ENCODE measurements around the gene TSPAN7.

The TSPAN7 gene, protein sequence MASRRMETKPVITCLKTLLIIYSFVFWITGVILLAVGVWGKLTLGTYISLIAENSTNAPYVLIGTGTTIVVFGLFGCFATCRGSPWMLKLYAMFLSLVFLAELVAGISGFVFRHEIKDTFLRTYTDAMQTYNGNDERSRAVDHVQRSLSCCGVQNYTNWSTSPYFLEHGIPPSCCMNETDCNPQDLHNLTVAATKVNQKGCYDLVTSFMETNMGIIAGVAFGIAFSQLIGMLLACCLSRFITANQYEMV

DNA sequence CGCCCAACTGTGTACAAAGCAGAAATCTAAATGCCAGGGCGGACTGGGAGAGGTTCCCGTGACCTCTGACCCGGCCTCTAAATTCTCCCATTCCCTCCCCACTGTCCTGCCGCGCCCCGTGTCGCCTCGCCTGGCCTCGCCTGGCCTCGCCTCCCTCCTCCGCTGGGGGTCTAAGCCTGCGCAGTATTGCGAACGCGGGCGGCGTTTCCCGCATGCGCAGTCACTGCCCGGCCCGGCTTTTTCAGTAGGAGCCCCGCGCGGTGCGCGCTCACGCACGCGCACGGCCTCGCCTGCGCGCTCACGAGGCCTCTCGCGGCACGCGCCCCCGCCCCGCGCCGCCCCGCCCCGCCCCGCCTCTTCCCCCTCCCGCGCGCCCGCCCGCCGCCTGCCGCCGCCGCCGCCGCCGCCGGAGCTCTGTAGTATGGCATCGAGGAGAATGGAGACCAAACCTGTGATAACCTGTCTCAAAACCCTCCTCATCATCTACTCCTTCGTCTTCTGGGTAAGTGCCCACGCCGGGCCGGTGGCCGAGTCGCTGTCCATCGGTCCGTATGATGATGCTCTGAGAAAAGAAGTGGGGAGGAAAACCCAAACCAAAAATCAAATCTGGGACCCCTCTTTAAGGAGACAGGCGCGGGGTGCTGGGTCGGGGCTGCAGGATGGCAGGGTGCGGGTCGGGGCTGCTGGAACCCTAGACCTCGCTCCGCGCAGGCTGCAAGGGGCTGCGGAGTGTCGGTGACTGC is at the start of gene TSPAN7:
TSPAN7 (plus strand) TSS at position 417 of the 743 bp plus-strand sequence; CDS start at position 422, 5 bp downstream.
- peak; percentile 45 to 57 for DNase-seq (ENCODE audit: low read depth in 2 of 2, low spot score in 1 of 2)

DNA sequence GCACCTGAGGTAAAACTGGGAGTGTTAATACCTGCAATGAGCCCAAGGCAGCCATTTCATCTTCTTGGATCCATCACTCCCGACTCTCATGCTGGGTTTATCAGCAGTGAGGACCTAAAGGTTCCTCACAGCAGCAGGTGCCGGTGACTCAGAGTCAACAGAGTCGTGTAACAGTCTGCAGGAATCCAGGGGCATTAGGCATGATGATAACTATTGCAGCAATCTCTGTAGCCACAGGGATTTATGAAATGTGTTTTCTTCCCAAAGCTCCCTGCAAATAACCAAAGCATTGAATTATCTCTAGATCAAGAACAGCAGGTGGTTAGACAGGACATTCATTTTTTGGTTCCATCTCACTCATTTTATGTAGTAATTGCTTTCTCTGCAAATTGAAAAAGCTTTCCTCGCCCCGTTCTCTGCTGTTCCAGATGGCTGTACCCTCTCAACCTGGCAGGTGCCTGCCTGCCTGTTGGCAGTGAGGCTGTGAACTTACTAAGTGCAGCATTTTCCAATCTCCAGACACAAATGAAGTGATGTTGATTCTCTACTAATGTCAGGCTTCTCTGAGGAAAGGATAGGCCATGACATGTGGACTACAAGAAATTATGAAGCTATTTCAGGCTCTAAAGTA is 48.1 kb upstream of the TSPAN7 start:
- no peak for DNase-seq (ENCODE audit: low read depth in 2 of 2, low spot score in 1 of 2)

DNA sequence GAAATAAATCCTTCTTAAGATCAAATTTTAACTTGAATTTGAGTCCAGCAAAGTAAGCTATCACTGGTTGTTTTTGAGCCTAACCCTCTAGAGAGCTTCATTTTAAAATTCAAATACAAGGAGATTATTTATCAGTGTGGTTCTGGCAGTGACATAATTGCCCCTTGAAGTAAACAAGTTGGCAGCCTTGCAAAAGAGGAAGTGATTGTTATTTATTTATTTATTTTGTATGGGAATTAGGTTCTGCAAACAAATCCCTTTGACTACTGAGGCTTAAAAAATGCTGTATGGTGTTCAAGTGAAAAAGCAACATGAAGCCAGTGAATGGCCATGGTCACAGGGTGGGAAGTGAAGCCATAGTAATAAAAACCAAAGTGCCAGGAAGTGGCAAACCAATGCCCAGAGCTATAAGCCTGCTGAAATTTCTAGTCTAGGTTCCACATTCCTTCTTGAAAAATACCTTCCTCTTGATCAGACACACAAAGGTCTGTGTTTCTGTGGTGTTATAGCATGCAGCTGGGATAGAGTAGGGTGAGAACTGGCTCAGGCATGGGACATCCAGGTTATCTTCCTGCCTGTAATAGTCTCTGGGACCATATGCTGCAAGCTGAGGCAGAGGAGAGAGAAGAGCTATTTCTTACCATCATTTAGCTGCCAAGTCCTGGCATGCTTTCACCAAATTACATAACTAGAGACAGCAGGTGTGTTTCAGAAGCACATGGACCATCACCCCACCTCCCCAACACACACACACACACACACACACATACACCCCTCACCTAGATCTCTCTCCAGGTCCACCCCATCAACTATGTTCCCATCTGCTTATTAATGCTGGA is 47.1 kb upstream of the TSPAN7 start:
- no peak for DNase-seq (ENCODE audit: low read depth in 2 of 2, low spot score in 1 of 2)

DNA sequence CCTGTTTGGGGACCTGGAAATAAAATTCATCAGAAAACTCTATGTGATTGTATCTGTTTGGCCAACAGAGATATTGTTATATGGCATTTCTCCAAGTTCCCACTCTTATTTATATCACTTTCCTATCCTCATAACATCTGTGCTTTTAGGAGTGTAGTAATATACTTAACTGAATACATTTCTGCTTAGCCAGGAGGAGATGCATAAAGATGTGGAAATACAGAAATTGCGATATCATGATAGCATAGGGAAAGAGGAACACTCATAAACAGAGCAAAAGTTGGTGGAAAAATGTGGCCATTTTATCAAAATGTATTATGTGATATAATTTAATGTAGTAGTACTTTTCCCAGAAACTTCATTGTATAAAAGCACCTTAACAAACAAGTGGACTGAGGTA is 46.1 kb upstream of the TSPAN7 start:
- DNase-seq (ENCODE audit: low read depth in 2 of 2, low spot score in 1 of 2), result no peak

DNA sequence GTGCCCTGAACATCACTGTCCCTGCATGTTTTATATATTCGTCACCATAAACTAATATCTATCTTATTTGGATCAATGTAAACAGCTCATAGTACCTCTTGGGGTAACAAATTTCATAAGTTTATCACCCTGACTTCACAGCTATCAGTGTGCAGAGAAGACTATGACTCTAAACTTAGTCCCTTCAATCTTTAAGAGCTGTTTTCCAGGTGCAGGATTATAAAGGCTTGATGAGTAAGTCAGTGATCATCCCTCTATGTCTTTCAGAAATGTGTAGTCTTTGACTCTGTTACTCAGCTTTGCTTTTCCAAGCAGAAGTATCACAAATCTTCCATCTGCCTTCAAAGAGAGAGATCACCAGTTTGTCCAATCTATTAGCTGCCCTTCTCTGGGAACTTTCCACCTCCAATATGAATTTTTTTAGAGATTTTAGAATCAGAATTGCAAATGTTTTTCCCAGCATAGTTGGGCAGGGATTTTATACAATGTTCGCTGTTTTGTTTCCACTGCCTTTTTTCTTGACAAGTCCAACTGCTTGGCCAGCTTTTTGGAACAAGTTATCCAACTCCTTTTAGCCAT is 45.1 kb upstream of the TSPAN7 start:
- no peak for DNase-seq (ENCODE audit: low read depth in 2 of 2, low spot score in 1 of 2)

DNA sequence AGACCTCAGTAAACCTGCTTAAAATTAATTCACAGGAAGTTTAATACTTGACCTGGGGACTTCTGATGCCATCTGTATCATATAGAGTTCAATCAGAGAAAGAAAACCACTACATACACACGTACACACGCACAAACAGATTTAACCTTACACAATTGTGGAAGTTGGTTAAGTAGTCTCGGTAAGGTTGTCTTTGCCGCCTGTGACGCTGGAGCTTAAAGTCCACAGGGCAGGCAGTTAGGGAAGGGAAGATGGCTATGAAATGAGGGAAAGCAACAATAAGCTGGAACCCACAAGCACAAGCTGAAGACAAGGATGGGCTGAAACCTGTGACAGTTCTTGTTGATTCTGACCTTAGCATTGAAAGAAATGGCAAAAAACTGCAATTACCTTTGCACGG is 41.7 kb upstream of the TSPAN7 start:
- no peak for DNase-seq (ENCODE audit: low read depth in 2 of 2, low spot score in 1 of 2)

- DNase-seq (ENCODE audit: low read depth in 2 of 2, low spot score in 1 of 2), result no peak
Measured at GRCh38 chrX:38538134-38538533, 23.2 kb upstream of the TSPAN7 start.

DNA sequence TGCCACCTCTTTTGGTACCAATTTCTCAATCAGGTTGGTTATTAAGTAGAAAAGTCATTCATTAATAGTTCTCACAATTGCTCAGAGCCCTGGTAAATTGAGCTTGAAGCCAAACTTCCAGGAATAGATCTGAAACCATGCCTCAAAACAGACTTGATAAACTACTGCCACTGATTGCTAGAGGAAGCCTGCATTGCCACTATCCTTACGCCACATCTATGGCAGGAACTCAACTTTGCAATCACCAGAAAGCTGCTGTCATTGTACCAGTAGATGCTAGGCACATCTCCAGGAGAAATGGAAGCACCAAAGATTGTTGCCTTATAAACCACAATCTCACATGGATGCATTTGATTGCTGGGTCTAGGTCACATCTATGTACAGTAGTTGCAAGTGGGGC is 21.6 kb upstream of the TSPAN7 start:
- DNase-seq (ENCODE audit: low read depth in 2 of 2, low spot score in 1 of 2), result no peak

GRCh38 chrX:38548508-38548907 is 12.8 kb upstream of the TSPAN7 start:
- DNase-seq (ENCODE audit: low read depth in 2 of 2, low spot score in 1 of 2), result no peak

DNA sequence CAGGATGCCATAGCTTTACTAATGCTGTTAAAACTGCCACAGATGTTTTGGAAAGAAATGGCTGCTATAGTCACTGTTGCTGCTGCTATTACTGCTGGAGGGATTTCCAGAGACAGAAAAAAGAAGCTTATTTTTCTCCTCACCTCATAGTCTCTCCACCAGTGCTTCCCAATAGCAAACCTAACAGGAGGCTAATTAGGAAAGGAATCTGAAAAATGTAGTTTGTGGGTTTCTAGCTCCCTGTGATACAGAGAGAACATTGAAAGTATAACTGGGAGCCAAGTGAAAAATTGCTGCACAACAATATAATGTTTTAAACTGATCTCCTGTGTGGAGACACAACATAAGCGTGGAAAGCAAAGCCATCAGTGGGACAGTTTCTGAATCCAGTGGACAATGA is 8.6 kb upstream of the TSPAN7 start:
- DNase-seq (ENCODE audit: low read depth in 2 of 2, low spot score in 1 of 2), result no peak

DNA sequence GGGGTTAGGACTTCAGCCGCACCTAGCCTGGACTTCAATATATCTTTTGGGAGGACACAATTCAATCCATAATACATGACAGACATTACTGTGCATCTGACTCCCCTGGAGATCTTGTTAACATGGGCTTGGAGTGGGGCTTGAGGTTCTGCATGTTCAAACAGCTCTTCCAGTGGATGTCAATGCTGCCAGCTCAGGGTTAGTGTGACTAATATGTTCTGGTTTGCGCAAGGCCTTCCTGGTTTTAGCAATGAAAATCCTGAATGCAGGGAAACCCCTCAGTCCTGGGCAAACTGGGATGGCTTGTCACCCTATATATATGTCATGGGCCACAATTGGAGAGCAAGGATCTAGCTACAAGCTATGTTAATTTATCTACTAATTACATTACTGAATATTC is 2.7 kb upstream of the TSPAN7 start:
- no peak for DNase-seq (ENCODE audit: low read depth in 2 of 2, low spot score in 1 of 2)

DNA sequence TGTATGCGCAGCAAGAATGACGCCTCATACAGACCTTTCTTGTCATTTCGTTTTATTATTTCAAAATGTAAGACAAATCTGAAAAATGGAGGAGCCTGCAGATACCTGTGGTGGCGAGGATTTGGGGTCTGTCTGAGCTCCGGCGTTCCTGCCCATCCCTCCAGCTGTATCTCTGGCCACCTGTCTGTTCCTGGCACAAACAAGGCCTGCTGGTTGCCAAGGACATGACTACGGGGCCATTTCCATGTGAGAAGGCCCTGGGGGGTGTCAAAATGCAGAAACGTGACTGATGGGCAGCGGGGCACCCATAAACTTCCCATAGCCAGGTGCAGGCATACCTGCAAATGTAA is 591 bp upstream of the TSPAN7 start:
- no peak for DNase-seq (ENCODE audit: low read depth in 2 of 2, low spot score in 1 of 2)

DNA sequence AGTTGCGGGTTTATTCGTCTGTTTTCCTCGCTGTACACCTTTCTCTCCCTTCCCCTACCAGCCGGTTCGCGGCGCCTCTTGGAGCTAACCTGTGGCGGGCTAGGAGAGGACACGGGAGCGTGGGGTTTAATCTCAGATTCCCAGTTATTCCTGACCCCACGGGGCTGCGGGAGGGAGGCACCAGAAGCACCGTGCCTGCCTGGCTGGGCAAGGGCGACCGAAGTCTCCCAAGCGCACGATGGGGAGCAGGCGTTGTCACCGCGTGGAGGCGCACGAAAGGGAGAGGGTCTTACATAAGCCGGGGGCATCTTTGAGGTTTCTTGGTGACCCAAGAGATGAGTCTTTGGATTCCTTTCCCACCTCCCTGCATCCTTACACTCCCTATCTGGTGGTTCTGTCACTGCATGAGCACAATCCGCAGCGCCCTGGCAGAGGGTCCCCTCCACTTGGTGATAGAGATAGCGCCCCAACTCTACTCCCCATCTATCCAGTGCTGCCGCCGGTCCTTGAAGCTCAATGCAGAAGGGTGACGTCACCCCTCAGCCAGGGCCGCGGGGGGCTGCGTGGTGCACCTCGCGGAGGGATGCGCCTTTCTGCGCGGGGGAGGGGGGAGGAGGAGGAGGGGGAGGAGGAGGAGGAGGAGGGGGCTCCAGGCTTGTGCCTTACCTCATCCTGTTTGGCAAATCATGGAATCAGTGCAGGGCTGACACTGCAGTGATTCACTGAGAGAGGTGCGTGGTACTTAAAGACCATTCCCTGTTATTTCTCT is 793 bp downstream of the TSPAN7 start:
- no peak for DNase-seq (ENCODE audit: low read depth in 2 of 2, low spot score in 1 of 2)

DNA sequence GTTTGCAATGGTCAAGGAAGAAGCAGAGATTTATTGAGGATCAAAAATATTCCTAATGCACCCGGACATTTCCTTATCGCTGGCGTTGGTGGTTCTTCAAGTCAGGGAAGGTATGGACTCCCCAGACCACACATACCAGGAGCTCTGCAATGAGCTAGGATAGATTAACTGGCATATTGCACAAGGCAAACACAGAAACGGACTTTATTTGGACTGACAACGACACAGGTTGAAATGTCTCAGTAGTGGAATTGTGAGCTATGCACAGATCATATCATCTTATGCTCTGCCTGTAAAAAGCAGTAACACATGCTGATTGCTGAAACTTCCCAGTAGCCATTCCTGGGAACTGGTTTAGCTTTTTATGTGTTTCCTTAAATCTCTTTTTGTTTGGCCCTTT is 1.7 kb downstream of the TSPAN7 start:
- DNase-seq (ENCODE audit: low read depth in 2 of 2, low spot score in 1 of 2), result no peak

DNA sequence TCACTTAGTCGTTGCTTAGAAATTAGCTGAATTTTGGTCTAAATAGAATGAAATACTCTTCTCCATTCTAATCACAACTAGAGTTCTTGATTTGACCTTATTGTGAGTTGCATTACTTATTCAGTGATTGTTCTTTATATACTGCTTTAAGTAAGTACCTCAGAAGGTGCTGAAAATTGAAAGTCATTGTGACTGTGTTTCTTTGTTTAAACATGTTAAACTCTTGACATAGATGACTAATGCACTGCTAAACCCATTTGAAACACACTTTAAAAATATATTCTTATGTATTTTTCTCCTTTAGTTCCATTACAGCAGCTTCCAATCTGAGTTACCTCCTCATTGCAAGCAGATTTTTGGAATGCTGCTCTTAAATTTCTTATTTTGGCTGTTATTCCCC is 9.1 kb downstream of the TSPAN7 start:
- no peak for DNase-seq (ENCODE audit: low read depth in 2 of 2, low spot score in 1 of 2)

- DNase-seq (ENCODE audit: low read depth in 2 of 2, low spot score in 1 of 2), result no peak
Measured at GRCh38 chrX:38571058-38571457, 9.7 kb downstream of the TSPAN7 start.

DNA sequence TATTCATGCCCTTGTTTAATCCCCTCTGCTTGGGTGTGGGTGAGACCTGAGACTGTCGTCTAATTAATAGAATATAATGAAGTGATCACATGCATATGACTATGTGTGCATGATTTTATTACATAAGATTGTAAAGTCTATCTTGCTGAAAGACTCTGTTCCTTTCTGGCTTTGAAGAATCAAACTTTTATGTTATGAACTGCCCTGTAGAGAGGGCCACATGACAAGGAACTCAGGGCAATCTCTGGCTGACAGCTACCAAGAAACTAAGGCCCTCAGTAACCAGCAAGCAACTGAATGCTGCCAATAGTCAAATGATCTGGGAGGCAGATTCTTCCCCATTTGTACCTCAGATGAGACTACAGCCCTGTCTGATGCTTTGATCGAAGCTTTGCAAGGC is 13.5 kb downstream of the TSPAN7 start:
- no peak for DNase-seq (ENCODE audit: low read depth in 2 of 2, low spot score in 1 of 2)

DNA sequence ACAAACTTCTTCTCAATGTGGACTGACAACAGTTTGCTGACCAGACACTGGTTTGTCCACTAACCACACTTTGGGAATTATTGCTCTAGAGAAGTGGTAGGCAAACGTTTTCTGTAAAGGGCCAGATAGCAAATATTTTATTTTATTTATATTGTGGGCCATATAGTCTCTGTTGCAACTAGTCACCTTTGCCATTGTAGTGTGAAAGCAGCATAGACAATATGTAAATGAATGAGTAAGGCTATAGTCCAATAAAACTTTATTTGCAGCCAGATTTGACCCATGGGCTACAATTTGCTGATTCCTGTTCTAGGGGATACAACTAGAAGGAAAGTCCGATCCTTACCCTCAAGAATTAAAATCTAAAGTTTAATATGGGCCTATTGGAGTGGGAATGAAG is 14.5 kb downstream of the TSPAN7 start:
- DNase-seq (ENCODE audit: low read depth in 2 of 2, low spot score in 1 of 2), result no peak

DNA sequence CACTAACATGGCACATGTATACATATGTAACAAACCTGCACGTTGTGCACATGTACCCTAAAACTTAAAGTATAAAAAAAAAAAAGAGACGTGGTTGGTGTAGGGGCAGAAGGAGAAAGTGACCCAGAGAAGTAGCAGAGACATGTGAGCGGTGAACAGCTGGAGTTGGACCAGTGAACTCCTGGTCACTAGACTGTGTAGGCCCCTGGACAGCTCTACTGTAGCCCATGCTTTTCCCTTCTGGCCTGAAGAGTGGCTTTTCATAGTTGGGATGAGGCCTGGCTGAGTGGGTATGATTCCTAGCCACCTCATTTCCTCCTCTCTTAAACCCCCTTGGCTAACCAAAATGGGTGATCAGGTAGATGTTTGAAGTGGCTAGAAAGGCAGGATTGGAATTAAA is 16.4 kb downstream of the TSPAN7 start:
- no peak for DNase-seq (ENCODE audit: low read depth in 2 of 2, low spot score in 1 of 2)

- no peak for DNase-seq (ENCODE audit: low read depth in 2 of 2, low spot score in 1 of 2)
Measured at GRCh38 chrX:38578167-38578566, 16.8 kb downstream of the TSPAN7 start.

DNA sequence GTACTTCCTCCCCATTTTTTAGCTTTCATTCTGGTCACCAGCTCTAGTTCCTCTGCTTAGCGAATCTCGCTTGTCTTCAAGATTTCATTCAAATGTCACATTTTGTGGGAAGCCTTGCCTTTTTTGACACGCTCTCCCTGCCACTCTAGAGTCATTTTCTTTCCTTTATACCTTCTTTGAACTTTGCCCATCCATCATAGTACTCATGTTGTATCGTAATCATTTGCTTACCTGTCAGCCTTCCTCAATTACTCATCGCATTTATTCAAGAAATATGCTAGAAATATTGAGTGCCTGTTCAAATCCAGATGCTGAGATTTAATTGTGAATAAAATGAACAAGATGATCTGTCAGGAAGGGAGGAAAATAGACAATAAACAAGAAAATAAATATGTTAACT is 21.8 kb downstream of the TSPAN7 start:
- DNase-seq (ENCODE audit: low read depth in 2 of 2, low spot score in 1 of 2), result no peak
